Retinal pigment epithelial cell (primary cell): Measurements from ENCODE around the gene FBXL2.

Source experiments
- DNase-seq: peaks from one replicate; pipeline ENCODE4 v3.0.0-alpha.2; 2010; ENCODE audit warnings: low read depth
- H3K4me3 ChIP-seq: 2 replicates; pipeline ENCODE4 v1.5.1; 2011; ENCODE audit warnings: mild to moderate bottlenecking, low read length, control low read depth, moderate library complexity
- TF ChIP-seq, protein P1 (sequence below): conservative IDR thresholded peaks from 2 replicates; pipeline ENCODE4 v1.5.1; 2011; ENCODE audit warnings: low read depth, low read length, control low read depth, inconsistent platforms

Gene FBXL2

DNA sequence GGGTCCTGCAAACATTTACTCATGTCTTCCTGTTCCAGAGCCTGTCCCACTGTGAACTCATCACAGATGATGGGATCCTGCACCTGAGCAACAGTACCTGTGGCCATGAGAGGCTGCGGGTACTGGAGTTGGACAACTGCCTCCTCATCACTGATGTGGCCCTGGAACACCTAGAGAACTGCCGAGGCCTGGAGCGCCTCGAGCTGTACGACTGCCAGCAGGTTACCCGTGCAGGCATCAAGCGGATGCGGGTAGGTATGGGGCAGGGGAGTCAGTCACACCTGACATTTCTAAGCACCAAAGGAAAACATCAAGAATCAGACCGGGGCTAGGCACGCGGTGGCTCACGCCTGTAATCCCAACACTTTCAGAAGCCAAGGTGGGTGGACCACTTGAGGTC is 106.7 kb downstream of the FBXL2 start:
- TF ChIP-seq, protein P1, sequence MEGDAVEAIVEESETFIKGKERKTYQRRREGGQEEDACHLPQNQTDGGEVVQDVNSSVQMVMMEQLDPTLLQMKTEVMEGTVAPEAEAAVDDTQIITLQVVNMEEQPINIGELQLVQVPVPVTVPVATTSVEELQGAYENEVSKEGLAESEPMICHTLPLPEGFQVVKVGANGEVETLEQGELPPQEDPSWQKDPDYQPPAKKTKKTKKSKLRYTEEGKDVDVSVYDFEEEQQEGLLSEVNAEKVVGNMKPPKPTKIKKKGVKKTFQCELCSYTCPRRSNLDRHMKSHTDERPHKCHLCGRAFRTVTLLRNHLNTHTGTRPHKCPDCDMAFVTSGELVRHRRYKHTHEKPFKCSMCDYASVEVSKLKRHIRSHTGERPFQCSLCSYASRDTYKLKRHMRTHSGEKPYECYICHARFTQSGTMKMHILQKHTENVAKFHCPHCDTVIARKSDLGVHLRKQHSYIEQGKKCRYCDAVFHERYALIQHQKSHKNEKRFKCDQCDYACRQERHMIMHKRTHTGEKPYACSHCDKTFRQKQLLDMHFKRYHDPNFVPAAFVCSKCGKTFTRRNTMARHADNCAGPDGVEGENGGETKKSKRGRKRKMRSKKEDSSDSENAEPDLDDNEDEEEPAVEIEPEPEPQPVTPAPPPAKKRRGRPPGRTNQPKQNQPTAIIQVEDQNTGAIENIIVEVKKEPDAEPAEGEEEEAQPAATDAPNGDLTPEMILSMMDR: no peak
- H3K4me3 ChIP-seq: no peak overlapping the region
- no peak for DNase-seq

- no peak for DNase-seq
- H3K4me3 ChIP-seq: no peak overlapping the region
- TF ChIP-seq, protein P1: no peak
Observed at GRCh38 chr3:33385423-33385822, 108.2 kb downstream of the FBXL2 start.

DNA sequence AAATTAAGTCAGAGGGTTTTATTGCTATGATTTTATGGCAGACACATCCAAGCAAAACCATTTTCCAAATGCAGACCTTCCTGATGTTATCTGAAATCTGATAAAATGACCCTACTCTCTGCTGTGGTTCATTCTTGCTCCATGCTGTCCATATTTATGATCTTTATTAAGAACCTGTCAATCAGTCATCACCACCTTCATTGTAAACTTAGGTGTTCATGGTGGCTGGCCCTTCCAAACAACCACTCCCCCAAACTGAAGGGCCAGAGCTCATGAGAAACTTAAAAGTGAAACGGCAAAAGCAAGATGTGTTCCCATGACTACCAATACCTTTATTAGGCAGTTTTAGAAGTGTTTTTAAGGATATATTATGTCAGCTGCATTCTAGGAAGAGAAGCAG is 109.4 kb downstream of the FBXL2 start:
- no peak for DNase-seq
- TF ChIP-seq, protein P1: no peak
- H3K4me3 ChIP-seq: no peak overlapping the region

GRCh38 chr3:33388374-33389100 is 111.3 kb downstream of the FBXL2 start:
- no peak overlapping the region for H3K4me3 ChIP-seq
- TF ChIP-seq, protein P1: no peak
- DNase-seq: no peak

DNA sequence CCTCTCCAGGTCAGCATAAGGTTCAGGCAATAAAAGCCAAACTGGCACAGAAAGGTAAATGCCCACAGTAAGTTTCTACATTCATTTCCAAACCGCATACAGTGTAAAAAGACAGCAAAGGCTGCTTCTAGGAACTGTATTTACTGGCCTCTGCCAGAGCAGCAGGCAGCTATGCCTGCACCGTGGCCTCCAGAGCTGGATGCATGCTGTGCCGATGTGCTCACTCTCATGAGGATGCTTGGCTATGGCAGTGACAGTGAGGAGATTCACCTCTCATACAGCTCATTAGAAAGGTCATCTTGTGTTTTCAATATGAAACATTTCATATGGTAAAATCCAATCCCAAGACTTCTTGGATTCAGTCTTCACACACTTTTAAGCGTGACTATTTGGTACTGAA is 112.7 kb downstream of the FBXL2 start:
- TF ChIP-seq, protein P1: no peak
- no peak for DNase-seq
- H3K4me3 ChIP-seq: no peak overlapping the region

DNA sequence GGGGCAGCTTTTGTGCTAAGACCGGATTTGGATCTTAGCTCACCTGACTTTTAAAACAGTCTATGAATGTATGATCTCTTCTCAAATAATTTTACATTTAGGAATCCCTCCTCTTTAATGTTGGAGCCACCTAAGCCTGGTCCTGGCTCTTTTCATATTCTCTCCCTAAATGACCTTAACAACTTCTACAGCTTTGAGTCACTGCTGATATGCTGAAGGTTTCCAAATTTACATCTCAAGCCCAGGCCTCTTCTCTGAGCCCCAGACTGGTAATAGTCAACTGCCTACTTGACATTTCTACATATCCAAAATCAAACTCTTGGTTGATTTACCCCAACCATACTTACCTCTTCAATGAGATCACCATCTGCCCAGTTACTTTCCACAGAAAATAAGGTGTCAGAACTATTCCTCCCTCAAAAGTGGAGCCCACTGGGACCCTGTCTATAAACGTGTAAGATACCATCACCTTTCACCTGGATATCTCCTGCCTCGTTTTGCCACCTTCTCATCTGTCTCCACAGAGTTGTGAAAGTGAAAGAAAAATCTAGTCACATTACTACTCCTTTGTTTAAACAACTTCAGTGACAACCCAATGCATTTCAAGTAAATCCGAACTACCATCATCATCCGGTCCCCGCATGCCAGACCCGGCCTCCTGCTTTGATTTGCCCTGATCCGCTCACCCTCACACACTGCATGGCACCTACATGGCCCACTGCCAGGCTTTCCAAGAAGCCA is 114.2 kb downstream of the FBXL2 start:
- H3K4me3 ChIP-seq: no peak overlapping the region
- DNase-seq: no peak
- TF ChIP-seq, protein P1: no peak

DNA sequence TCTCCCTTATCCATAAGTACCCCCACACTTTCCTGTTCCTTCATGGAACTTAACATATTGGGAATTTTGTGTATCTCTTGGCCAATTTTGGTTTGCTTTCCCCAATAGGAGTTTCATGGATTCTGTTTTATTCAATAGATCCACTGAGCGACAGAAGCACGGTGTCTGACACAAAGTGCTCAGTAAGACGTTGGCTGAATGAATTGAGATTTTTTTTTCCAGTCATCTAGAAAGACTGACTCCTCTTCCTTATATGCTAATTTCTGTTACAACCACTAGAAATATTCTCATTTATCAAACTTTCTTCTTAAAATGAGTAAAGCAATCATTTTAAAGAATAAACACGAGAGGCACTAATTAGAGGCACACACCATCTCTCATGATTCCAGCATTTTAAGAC is 114.9 kb downstream of the FBXL2 start:
- no peak overlapping the region for H3K4me3 ChIP-seq
- TF ChIP-seq, protein P1: no peak
- DNase-seq: no peak
